ENCODE data around the gene SH2D1A.
"Not testable (repeated sequence)": the region's sequence is repeated elsewhere in the genome, so short reads cannot be mapped to it uniquely, and the experiment has no call there.

The SH2D1A gene

DNA sequence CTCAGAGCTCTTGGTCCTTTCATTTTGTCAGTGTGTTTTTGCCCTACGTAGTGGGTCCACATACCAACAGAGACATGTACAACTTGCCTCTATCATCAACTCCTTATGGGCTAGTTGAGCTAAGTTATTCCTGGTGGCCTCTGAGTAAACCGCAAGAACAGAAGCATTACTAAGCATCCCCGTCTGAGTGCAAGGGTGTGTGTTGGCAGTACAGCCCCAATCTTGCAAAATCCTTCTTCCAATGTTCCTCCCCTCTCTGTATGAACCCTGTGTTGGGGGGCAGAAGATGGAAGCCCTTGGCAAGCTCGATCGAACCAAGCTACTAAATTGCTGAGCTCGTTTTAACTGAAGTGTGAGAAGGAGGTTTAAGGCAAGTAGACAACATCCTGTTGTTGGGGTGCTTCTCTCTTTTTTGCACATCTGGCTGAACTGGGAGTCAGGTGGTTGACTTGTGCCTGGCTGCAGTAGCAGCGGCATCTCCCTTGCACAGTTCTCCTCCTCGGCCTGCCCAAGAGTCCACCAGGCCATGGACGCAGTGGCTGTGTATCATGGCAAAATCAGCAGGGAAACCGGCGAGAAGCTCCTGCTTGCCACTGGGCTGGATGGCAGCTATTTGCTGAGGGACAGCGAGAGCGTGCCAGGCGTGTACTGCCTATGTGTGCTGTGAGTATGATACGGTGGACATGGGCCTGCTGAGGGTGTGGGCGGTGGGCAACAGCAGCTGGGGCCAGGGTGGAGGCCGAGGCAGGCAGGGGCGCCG lies at the start of gene SH2D1A:
Gene SH2D1A, plus strand, starts transcription at position 447 of the 760 bp plus-strand sequence. Its CDS starts 80 bp downstream, at position 527.
- FAIRE-seq (no peak), DNase-seq (ENCODE audit: low spot score) (no peak)

DNA sequence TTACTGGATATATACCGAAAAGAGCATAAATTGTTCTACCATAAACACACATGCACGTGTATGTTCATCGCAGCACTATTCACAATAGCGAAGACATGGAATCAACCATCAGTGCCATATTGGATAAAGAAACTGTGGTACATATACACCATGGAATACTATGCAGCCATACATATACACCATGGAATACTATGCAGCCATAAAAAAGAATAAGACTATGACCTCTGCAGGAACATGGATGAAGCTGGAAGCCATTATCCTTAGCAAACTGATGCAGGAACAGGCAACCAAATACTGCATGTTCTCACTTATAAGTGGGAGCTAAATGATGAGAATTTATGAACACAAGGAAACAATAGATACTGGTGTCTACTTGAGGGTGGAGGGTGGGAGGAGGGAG lies 47.0 kb upstream of the SH2D1A start:
- not testable (repeated sequence) for DNase-seq (ENCODE audit: low spot score); FAIRE-seq

DNA sequence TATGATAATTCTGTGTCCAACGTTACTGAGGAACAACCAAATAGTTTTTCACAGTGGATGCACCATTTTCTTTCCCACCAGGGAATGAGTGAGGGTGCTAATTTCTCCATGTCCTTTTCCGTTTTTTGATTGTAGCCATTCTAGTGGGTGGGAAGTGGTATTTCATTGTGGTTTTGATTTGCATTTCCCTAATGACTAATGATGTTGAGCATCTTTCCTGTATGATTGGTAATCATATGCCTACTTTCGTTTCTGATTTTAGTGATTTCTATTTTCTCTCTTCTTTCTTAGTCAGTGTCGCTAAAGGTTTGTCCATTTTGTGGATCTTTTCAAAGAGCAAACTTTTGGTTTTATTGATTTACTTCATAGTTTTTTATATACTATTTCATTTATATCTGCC lies 46.0 kb upstream of the SH2D1A start:
- no peak for FAIRE-seq
- DNase-seq (ENCODE audit: low spot score): no peak

DNA sequence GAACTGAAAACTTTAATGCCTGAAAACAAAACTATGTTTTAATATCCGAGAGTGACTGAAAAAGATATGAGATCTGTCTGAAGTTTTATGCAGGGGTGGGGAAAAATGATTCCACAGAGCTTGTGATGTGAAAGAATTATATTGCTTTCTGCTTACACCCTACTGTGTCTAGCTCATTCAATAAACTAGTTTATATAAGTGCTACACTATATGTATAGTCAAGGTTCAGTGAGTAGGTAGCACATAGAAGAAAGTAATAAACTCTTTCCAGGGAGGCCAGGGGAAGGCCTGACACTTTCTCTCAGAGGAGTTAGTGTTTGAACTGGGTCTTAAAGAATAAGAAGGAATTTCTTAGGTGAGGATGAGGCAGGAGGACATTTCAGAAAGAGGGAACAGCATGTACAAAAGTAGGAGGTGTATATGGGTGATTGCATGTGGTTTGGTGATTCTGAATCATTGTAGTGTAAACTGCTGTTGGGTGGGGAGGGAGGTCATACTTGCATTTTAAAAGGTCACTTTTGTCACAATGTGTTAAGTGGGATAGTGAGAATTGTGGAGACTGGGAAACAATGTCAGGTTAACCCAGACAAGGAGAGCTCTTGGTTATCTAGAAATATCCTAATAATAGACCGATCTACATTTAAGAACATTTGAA lies 39.0 kb upstream of the SH2D1A start:
- DNase-seq (ENCODE audit: low spot score) (no peak), FAIRE-seq (no peak)

DNA sequence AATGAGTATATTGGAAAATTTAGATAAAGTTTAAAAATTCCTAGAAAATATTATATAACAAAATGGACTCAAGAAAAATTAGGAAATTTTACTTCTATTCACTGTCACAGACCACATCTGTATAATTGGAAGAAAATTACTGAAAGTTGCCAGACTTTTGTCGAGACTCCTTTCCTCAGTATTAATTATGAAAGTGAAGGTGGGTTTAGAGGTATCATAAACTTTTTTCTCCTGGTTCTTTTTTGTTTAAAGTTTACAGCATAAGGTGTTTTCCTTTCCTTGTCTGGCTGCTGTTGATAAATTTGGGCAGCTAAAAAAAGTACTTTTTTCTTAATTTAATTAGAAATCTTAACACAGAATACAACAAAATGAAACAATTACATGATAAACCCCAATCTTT lies 20.6 kb upstream of the SH2D1A start:
- DNase-seq (ENCODE audit: low spot score): no peak
- no peak for FAIRE-seq

DNA sequence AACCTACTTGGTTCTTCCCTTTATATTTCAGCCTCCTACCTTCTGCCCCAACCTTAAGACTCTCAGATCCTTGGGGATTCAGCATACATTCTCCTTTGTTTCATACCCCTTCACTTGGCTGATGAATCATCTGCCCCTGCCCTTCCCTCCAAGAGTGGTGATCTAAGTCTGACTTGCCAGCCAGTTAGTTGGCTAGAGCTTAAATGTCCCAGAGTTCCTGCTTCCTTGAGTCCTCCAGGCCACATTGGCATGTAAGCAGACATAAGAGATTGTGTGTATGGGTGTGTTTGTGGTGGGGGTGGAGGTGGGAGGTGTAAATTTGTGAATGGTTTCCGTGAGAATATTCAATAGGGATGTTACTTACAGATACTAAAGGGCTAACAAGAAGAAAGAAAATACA lies 17.6 kb upstream of the SH2D1A start:
- FAIRE-seq (no peak), DNase-seq (ENCODE audit: low spot score) (no peak)

GRCh38 chrX:124332481-124333424 lies 13.6 kb upstream of the SH2D1A start, which contains the start of gene TEX13D:
TSS of gene TEX13D (plus strand) at chrX:124332660. CDS start at chrX:124332918, 258 bp downstream.
- no peak for DNase-seq (ENCODE audit: low spot score)
- no peak for FAIRE-seq

DNA sequence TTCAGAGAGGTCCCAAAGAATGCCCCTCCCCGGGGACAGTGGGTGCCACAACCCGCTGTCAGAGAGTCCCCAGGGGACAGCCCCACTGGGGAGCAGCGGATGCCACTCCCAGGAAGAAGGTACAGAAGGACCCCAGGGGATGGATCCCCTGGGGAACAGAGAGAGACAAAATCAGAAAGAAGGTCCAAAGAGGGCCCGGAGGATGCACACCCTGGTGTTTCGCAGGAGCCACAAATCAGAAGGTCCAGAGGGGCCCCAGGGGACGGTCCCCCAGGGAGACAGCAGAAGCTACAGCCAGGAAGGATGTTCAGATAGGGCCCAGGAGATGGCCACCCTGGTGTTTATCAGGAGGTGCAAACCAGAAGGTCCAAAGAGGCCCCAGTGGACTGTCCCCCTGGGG lies 12.5 kb upstream of the SH2D1A start:
- no peak for FAIRE-seq
- DNase-seq (ENCODE audit: low spot score): no peak

- not testable (repeated sequence) for FAIRE-seq
Observed at GRCh38 chrX:124334555-124334954, 11.8 kb upstream of the SH2D1A start.

DNA sequence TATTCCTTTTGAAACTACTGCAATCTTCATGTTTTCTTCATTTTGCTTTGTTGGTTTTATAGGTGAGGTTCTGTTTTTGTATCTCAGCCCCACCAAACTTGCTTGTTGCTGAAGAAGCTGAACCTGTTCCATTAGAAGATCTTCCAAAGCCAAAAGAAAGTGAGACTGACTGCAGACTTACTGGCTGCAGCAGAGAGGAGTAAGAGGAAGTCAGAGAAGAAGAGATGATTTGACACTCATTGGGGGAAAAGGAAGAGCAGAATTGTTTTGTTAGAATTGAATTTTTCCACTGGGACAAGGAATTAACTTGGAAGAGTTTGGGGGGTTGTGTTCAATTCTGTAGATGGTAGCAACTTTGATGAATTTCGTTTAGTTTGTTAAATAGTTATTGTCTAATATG lies 10.8 kb upstream of the SH2D1A start:
- FAIRE-seq (no peak), DNase-seq (ENCODE audit: low spot score) (no peak)

More at GRCh38 chrX:124334555-124334954, 11.8 kb upstream of the SH2D1A start:
- DNase-seq (ENCODE audit: low spot score): not testable (repeated sequence)

- no peak for FAIRE-seq
- no peak for DNase-seq (ENCODE audit: low spot score)
Observed at GRCh38 chrX:124337916-124338315, 8.4 kb upstream of the SH2D1A start.

DNA sequence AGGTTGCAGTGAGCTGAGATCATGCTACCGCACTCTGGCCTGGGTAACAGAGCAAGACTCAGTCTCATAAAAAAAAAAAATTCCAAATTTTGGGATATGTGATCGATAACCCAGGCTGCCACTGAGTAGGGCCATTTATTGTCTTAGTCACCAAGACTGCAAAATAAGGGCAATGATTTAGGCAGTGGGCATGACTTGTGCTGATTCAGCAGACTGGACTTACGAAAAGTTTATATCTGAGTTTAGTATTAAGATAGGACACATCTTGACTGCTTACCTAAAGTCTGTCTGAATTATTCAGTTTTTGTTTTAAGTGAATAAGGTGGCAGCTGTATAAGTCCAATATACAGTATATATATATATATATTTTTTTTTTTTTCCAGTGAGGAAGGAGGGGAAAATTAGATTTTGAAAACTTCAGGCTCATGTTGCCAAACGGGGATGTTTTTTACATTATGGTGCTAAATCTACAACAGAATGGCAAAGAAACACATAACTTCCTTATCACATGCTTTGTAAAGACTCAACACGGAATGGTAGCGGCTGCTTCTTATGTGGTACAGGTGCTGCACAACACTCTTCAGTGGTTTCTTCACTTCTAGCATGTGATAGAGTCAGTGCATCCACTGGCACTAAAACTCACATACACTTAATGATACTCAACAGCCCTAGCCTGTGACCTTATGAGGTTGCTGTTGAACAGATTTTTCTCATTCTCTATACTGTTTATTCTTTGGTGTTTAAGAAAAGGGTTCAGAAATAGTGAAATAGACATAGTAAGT lies 7.4 kb upstream of the SH2D1A start:
- FAIRE-seq (no peak), DNase-seq (ENCODE audit: low spot score) (no peak)

GRCh38 chrX:124341396-124342132 lies 4.8 kb upstream of the SH2D1A start:
- no peak for FAIRE-seq
- DNase-seq (ENCODE audit: low spot score): no peak

DNA sequence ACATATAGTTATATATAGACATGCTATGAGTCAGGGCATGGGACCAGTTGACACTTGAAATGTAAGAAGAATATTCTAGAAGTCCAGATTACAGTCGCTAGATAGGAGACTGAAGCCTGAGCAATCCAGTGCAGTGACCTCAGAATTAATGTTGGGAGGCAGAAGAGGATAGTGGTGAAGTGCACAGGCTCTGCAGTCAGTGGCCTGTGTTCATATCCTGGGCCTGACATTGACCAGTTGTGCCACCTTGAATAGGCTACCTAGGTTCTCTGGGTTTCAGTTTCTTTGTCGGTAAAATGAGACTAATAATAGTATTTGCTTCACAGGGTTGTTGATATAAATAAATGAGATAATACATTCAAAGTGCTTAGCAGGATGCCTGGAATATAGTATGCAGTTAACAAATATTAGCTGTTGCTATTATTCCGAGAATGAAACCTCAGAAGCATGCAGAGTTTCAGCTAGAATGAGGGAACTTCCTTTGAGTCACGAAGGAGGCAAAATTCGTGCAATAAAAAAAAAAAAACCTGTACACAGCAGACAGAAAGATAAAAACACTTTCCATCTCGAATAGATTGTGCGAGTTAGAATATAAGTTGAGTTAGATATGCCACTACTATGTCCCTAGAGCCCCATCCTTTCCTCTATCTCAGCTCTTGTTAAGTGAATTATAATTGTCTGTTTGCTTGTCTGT lies 4.0 kb upstream of the SH2D1A start:
- no peak for DNase-seq (ENCODE audit: low spot score)
- FAIRE-seq: no peak

GRCh38 chrX:124343016-124343415 lies 3.3 kb upstream of the SH2D1A start:
- no peak for DNase-seq (ENCODE audit: low spot score)
- no peak for FAIRE-seq

GRCh38 chrX:124344246-124344645 lies 2.1 kb upstream of the SH2D1A start:
- FAIRE-seq (no peak), DNase-seq (ENCODE audit: low spot score) (no peak)

GRCh38 chrX:124346877-124347241 lies 496 bp downstream of the SH2D1A start:
- DNase-seq (ENCODE audit: low spot score) (no peak), FAIRE-seq (no peak)

DNA sequence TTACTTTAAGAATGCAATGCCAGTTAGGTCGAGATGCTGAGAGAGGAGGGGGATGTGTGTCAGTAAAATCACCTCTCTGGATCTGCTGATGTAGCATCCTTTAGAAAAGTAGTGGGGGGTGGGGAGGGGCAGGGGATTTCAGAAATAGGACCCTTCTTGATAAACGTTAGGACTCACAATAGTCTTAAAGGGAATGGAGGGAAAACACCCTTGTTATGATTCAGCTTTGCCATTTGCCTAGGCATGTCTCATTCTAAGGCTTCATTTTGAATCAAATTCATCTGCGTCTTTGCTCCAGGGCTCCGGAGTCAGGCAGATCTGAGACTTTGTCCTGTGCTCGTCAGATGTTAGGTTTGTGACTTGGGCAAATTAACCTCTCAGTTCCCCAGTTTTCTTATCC lies 879 bp downstream of the SH2D1A start:
- DNase-seq (ENCODE audit: low spot score) (no peak), FAIRE-seq (no peak)

DNA sequence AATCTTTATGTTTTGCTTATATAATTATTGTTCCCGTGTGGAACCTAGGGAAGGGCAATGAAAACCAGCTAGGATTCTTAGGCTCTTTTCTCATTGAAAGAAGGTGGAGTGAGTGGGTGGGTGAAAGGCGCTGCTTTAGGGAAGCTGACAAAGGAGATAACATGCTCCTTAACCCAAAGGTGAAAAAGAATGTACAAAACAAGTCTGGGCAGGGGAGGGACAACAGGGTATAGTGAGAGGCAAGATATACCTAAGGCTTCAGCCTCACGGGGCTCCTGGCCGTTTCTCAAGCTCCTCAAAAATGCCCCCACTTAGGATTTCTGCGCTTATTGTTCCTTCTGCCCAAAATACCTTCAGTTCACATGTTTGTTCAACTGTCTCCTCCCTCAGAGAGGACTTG lies 1.8 kb downstream of the SH2D1A start:
- no peak for DNase-seq (ENCODE audit: low spot score)
- no peak for FAIRE-seq

Data from RCC 7860 (cell line).